ENCODE results near the gene UMAD1. TPM values are rescaled to one million over a fixed set of nuclear protein-coding genes. Genes with fewer than 3 reads are reported as not detected.

The UMAD1 gene
- total and polyA plus RNA-seq, 12 donors = 3.5 to 24.7 (median 17.0) TPM

GRCh38 chr7:7870555-7870954, 230.0 kb downstream of the UMAD1 start:
- Histone ChIP-seq H3K9me3 (peaks cover 0 to 6% (median 0%) of the 10 kb centered on the region in 11 donors), H3K36me3 (no peaks in the 10 kb centered on the region), H3K27ac (no peak overlapping the region), H3K27me3 (no peaks in the 10 kb centered on the region), H3K4me3 (no peak overlapping the region), H3K4me1 (peaks cover 0 to 41% (median 22%) of the 10 kb centered on the region in 9 donors)
- DNase-seq (peak in 1 of 2 donors; percentile 14), ATAC-seq (peak in 4 of 8 donors; percentile 55 to 76 (median 62))
- no peak for TF ChIP-seq CTCF (IDR thresholded peaks at IDR 0.05)
- WGBS, 2 donors = 54 to 56% methylated on average over 1 of the region's 1 CpG
- intact Hi-C loops (cut with DNase I) = no loop called here

- intact Hi-C loops (cut with DNase I) = no loop called here
- no peaks in the 10 kb centered on the region for H3K36me3 ChIP-seq
- H3K9me3 ChIP-seq = peaks cover 0 to 6% (median 0%) of the 10 kb centered on the region in 11 donors
- no peak for DNase-seq
- H3K4me3 ChIP-seq = no peak overlapping the region
- TF ChIP-seq CTCF (IDR thresholded peaks at IDR 0.05) = no peak
- H3K4me1 ChIP-seq = no peaks in the 10 kb centered on the region
- no peaks in the 10 kb centered on the region for H3K27me3 ChIP-seq
- no peak for ATAC-seq
- H3K27ac ChIP-seq = no peak overlapping the region
- WGBS, 2 donors = 98 to 99% methylated on average over 1 of the region's 1 CpG
Observed at GRCh38 chr7:7876419-7876818, 235.9 kb downstream of the UMAD1 start.

- WGBS, 2 donors = 89 to 90% methylated on average over 6 of the region's 6 CpGs
- Histone ChIP-seq H3K4me1 (no peaks in the 10 kb centered on the region), H3K9me3 (peaks cover 0 to 11% (median 0%) of the 10 kb centered on the region in 11 donors), H3K4me3 (no peak overlapping the region), H3K27me3 (no peaks in the 10 kb centered on the region), H3K27ac (no peak overlapping the region), H3K36me3 (no peaks in the 10 kb centered on the region)
- no peak for TF ChIP-seq CTCF (IDR thresholded peaks at IDR 0.05)
- ATAC-seq (no peak), DNase-seq (no peak)
- intact Hi-C loops (cut with DNase I) = no loop called here
Observed at GRCh38 chr7:7881581-7881980, 241.0 kb downstream of the UMAD1 start.

GRCh38 chr7:7882888-7883287, 242.3 kb downstream of the UMAD1 start:
- no peak for DNase-seq
- TF ChIP-seq CTCF (IDR thresholded peaks at IDR 0.05) = no peak
- Histone ChIP-seq H3K27me3 (no peaks in the 10 kb centered on the region), H3K4me1 (no peaks in the 10 kb centered on the region), H3K4me3 (no peak overlapping the region), H3K36me3 (no peaks in the 10 kb centered on the region), H3K9me3 (peaks cover 0 to 11% (median 0%) of the 10 kb centered on the region in 11 donors), H3K27ac (no peak overlapping the region)
- intact Hi-C loops (cut with DNase I) = no loop called here
- 94% methylated on average over 2 of the region's 2 CpGs for WGBS, 2 donors
- no peak for ATAC-seq
